ENCODE results near the gene ZSCAN18. TPM values are rescaled to one million over a fixed set of nuclear protein-coding genes. Genes with fewer than 3 reads are reported as not detected.

Gene ZSCAN18
- total and polyA plus RNA-seq, 11 donors, result 41.9 to 114 (median 71.8) TPM

- peaks cover 0 to 24% (median 10%) of the 10 kb centered on the region in 12 donors for H3K4me1 ChIP-seq
- ATAC-seq (no peak), DNase-seq (no peak)
- H3K4me3 ChIP-seq, result peak overlapping the region; percentile 83 to 100 (median 98)
- no peaks in the 10 kb centered on the region for H3K27me3 ChIP-seq
- no peak for TF ChIP-seq POLR2A (IDR thresholded peaks at IDR 0.05)
- TF ChIP-seq, protein P1, sequence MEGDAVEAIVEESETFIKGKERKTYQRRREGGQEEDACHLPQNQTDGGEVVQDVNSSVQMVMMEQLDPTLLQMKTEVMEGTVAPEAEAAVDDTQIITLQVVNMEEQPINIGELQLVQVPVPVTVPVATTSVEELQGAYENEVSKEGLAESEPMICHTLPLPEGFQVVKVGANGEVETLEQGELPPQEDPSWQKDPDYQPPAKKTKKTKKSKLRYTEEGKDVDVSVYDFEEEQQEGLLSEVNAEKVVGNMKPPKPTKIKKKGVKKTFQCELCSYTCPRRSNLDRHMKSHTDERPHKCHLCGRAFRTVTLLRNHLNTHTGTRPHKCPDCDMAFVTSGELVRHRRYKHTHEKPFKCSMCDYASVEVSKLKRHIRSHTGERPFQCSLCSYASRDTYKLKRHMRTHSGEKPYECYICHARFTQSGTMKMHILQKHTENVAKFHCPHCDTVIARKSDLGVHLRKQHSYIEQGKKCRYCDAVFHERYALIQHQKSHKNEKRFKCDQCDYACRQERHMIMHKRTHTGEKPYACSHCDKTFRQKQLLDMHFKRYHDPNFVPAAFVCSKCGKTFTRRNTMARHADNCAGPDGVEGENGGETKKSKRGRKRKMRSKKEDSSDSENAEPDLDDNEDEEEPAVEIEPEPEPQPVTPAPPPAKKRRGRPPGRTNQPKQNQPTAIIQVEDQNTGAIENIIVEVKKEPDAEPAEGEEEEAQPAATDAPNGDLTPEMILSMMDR (IDR thresholded peaks at IDR 0.05), result no peak
- 11 to 19% (median 13%) methylated on average over 2 of the region's 2 CpGs for WGBS, 4 donors
- H3K36me3 ChIP-seq, result peaks cover 0 to 7% (median 0%) of the 10 kb centered on the region in 9 donors
- peak overlapping the region; percentile 52 to 98 (median 94) for H3K27ac ChIP-seq
- intact Hi-C loops (cut with DNase I), result loop anchor here in 6 of 10 donors (1.0 to 10.0 kb wide), 8 partner anchors 36 to 76 kb away; partner anchors contain the start of genes ZNF135 (in 4 of the 6), ZNF329 (in 2 of the 6) and ZSCAN1 (in 1 of the 6)
- peaks cover 0 to 56% (median 5%) of the 10 kb centered on the region in 12 donors for H3K9me3 ChIP-seq
These were observed 609 bp upstream of the ZSCAN18 start for GRCh38 chr19:58098682-58098998.

- Histone ChIP-seq H3K4me3 (peak overlapping the region in 11 of 12 donors; percentile 83 to 100 (median 98)), H3K9me3 (peaks cover 0 to 50% (median 0%) of the 10 kb centered on the region in 12 donors), H3K27me3 (no peaks in the 10 kb centered on the region), H3K36me3 (peaks cover 0 to 9% (median 0%) of the 10 kb centered on the region in 9 donors), H3K4me1 (peaks cover 0 to 24% (median 10%) of the 10 kb centered on the region in 12 donors), H3K27ac (peak overlapping the region in 7 of 12 donors; percentile 5 to 98 (median 94))
- 30 to 40% (median 36%) methylated on average over 8 of the region's 8 CpGs for WGBS, 4 donors
- DNase-seq (no peak), ATAC-seq (no peak)
- intact Hi-C loops (cut with DNase I), result loop anchor here in 7 of 10 donors (2.0 to 10.0 kb wide), 6 partner anchors 35 to 75 kb away; partner anchors contain the start of genes ZNF135 (in 4 of the 7), ZNF329 (in 1 of the 7) and ZSCAN1 (in 1 of the 7)
- no peak for TF ChIP-seq POLR2A (IDR thresholded peaks at IDR 0.05)
- TF ChIP-seq, protein P1 (IDR thresholded peaks at IDR 0.05), result no peak
These were observed 682 bp downstream of the ZSCAN18 start for GRCh38 chr19:58097349-58097748.

DNA sequence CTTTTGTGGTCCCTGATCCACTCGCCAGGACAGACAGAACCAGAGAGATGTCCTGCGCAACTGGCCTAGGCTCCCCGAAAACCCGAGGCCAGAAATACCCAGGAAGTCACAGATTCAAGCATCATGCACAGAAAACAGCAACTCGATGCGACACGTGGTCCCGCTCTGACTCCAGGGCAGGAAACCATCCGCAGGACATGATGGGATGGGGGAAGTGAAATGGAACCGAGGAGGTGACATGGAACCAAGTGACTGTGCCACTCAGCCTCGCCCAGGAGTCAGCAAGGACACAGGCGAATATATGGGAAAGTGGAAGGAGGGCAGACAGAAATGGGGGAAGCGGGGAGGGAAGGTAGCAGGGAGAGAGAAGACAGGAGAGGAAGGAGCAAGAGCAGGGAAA, 1.1 kb downstream of the ZSCAN18 start:
- intact Hi-C loops (cut with DNase I), result loop anchor here in 7 of 10 donors (2.0 to 10.0 kb wide), 6 partner anchors 35 to 75 kb away; partner anchors contain the start of genes ZNF135 (in 4 of the 7), ZNF329 (in 1 of the 7) and ZSCAN1 (in 1 of the 7)
- ATAC-seq (no peak), DNase-seq (no peak)
- peak overlapping the region in 2 of 12 donors; percentile 94 to 98 for H3K27ac ChIP-seq
- H3K4me1 ChIP-seq, result peaks cover 0 to 24% (median 10%) of the 10 kb centered on the region in 12 donors
- H3K4me3 ChIP-seq, result peak overlapping the region in 9 of 12 donors; percentile 83 to 100 (median 99)
- H3K9me3 ChIP-seq, result peaks cover 0 to 50% (median 0%) of the 10 kb centered on the region in 12 donors
- TF ChIP-seq, protein P1 (IDR thresholded peaks at IDR 0.05), result no peak
- no peak for TF ChIP-seq POLR2A (IDR thresholded peaks at IDR 0.05)
- peaks cover 0 to 13% (median 0%) of the 10 kb centered on the region in 9 donors for H3K36me3 ChIP-seq
- WGBS, 4 donors, result 80 to 87% (median 83%) methylated on average over 13 of the region's 13 CpGs
- H3K27me3 ChIP-seq, result no peaks in the 10 kb centered on the region

GRCh38 chr19:58095328-58095727, 2.7 kb downstream of the ZSCAN18 start:
- DNase-seq (no peak), ATAC-seq (no peak)
- no peaks in the 10 kb centered on the region for H3K27me3 ChIP-seq
- intact Hi-C loops (cut with DNase I), result loop anchor here in 6 of 10 donors (5.0 to 10.0 kb wide), 5 partner anchors 33 to 73 kb away; partner anchors contain the start of genes ZNF135 (in 3 of the 6), ZNF329 (in 1 of the 6) and ZSCAN1 (in 1 of the 6)
- H3K4me3 ChIP-seq, result no peak overlapping the region
- peaks cover 0 to 17% (median 0%) of the 10 kb centered on the region in 9 donors for H3K36me3 ChIP-seq
- no peak overlapping the region for H3K27ac ChIP-seq
- whole genome bisulfite sequencing, 4 donors, result 95 to 97% (median 96%) methylated on average over 6 to 10 of the region's 10 CpGs
- TF ChIP-seq POLR2A (IDR thresholded peaks at IDR 0.05), result no peak
- TF ChIP-seq, protein P1 (IDR thresholded peaks at IDR 0.05), result no peak
- H3K9me3 ChIP-seq, result peaks cover 0 to 43% (median 0%) of the 10 kb centered on the region in 12 donors
- H3K4me1 ChIP-seq, result peaks cover 0 to 24% (median 10%) of the 10 kb centered on the region in 12 donors
